WTC11 (cell line): ENCODE measurements around the gene PTGES2. TPM values are rescaled to one million over a fixed set of nuclear protein-coding genes. Genes with fewer than 3 reads are reported as not detected.

ENCODE experiments used
- ATAC-seq: fragments of 200-7000 bp; cut with Tn5 transposase; 2 replicates; pipeline ENCODE4 v1.10.0; 2021; ENCODE audit warnings: mild to moderate bottlenecking, moderate library complexity
- CTCF ChIA-PET: fragments of 300-600 bp; sonication (Branson Sonifier 250); formaldehyde crosslinking; loops from one replicate; lab custom pipeline; 2021; ENCODE audit warnings: antibody characterized with exemption; lab: Charles Lee
- POLR2A ChIA-PET: fragments of 350-600 bp; sonication (Branson Sonifier 250); formaldehyde crosslinking; loops from one replicate; lab custom pipeline; 2021; ENCODE audit warnings: antibody characterized with exemption; lab: Charles Lee
- DNase-seq: peaks from one replicate; pipeline ENCODE4 v3.0.0; 2021; ENCODE audit warnings: low spot score
- H3K27ac Mint-ChIP-seq: 2 replicates; pipeline ENCODE4 v1.8.0; 2021; ENCODE audit warnings: mixed read lengths
- H3K27me3 Mint-ChIP-seq: 2 replicates; pipeline ENCODE4 v1.8.0; 2021; ENCODE audit warnings: low read depth, mild to moderate bottlenecking, moderate library complexity, mixed read lengths
- H3K36me3 Mint-ChIP-seq: 2 replicates; pipeline ENCODE4 v1.8.0; 2021; ENCODE audit warnings: mixed read lengths
- H3K4me1 Mint-ChIP-seq: 2 replicates; pipeline ENCODE4 v1.8.0; 2022; ENCODE audit warnings: mixed read lengths
- H3K4me3 Mint-ChIP-seq: 2 replicates; pipeline ENCODE4 v1.8.0; 2021; ENCODE audit warnings: mild to moderate bottlenecking, moderate library complexity, mixed read lengths
- H3K9me3 Mint-ChIP-seq: 2 replicates; pipeline ENCODE4 v1.8.0; 2021; ENCODE audit warnings: mixed read lengths
- ARID4B ChIP-seq: sonication (generic); formaldehyde crosslinking; IDR thresholded peaks from 2 replicates; pipeline ENCODE4 v1.8.0; 2023; ENCODE audit warnings: missing genetic modification reagents, mild to moderate bottlenecking, borderline replicate concordance
- ATF6 ChIP-seq: sonication (generic); formaldehyde crosslinking; IDR thresholded peaks from 2 replicates; pipeline ENCODE4 v1.8.1; 2023; ENCODE audit warnings: mild to moderate bottlenecking, missing genetic modification reagents
- CREB1 ChIP-seq: sonication (generic); formaldehyde crosslinking; IDR thresholded peaks from 2 replicates; pipeline ENCODE4 v1.8.0; 2023; ENCODE audit warnings: mild to moderate bottlenecking, missing genetic modification reagents
- E2F1 ChIP-seq: sonication (generic); formaldehyde crosslinking; IDR thresholded peaks from 2 replicates; pipeline ENCODE4 v1.8.0; 2022; ENCODE audit warnings: mild to moderate bottlenecking, missing genetic modification reagents
- E2F5 ChIP-seq: sonication (generic); formaldehyde crosslinking; IDR thresholded peaks from 2 replicates; pipeline ENCODE4 v1.8.1; 2022; ENCODE audit warnings: mild to moderate bottlenecking, moderate library complexity, missing genetic modification reagents
- ESRRA ChIP-seq: sonication (generic); formaldehyde crosslinking; IDR thresholded peaks from 2 replicates; pipeline ENCODE4 v1.8.1; 2022; ENCODE audit warnings: mild to moderate bottlenecking, missing genetic modification reagents, borderline replicate concordance
- GABPB1 ChIP-seq: sonication (generic); formaldehyde crosslinking; IDR thresholded peaks from 2 replicates; pipeline ENCODE4 v1.8.1; 2023; ENCODE audit warnings: mild to moderate bottlenecking, missing genetic modification reagents
- GRHL2 ChIP-seq: fragments of 250-450 bp; sonication (Bioruptor Pico); IDR thresholded peaks from 2 replicates; pipeline ENCODE4 v1.8.0; 2022; ENCODE audit warnings: mild to moderate bottlenecking, moderate library complexity; ENCODE audit not compliant: insufficient replicate concordance, severe bottlenecking
- JAZF1 ChIP-seq: fragments of 250-450 bp; sonication (Bioruptor Pico); IDR thresholded peaks from 2 replicates; pipeline ENCODE4 v1.9.0; 2021; ENCODE audit warnings: moderate library complexity, mild to moderate bottlenecking, inconsistent platforms
- MAX ChIP-seq: sonication (generic); formaldehyde crosslinking; IDR thresholded peaks from 2 replicates; pipeline ENCODE4 v1.8.0; 2022; ENCODE audit warnings: mild to moderate bottlenecking, missing genetic modification reagents
- OVOL2 ChIP-seq: fragments of 250-450 bp; sonication (Bioruptor Pico); IDR thresholded peaks from 2 replicates; pipeline ENCODE4 v1.9.0; 2021; ENCODE audit warnings: mild to moderate bottlenecking, borderline replicate concordance
- ZBTB21 ChIP-seq: sonication (generic); formaldehyde crosslinking; IDR thresholded peaks from 2 replicates; pipeline ENCODE4 v1.8.1; 2023; ENCODE audit warnings: mild to moderate bottlenecking, missing genetic modification reagents, borderline replicate concordance
- ZNF138 ChIP-seq: sonication (generic); formaldehyde crosslinking; conservative IDR thresholded peaks from 2 replicates; pipeline ENCODE4 v1.8.1; 2022; ENCODE audit warnings: mild to moderate bottlenecking, moderate library complexity, missing genetic modification reagents
- ZNF317 ChIP-seq: sonication (generic); formaldehyde crosslinking; IDR thresholded peaks from 2 replicates; pipeline ENCODE4 v1.8.1; 2023; ENCODE audit warnings: low read depth, mild to moderate bottlenecking, moderate library complexity, missing genetic modification reagents, borderline replicate concordance
- total RNA-seq: library from RNA; stranded (reverse); gene quantifications from 3 replicates; pipeline ENCODE4 v1.2.3, GENCODE V29; 2021
- TF ChIP-seq, protein P1 (sequence below): sonication (generic); formaldehyde crosslinking; IDR thresholded peaks from 2 replicates; pipeline ENCODE4 v1.8.0; 2022; ENCODE audit warnings: mild to moderate bottlenecking, missing genetic modification reagents
- TF ChIP-seq, protein P2 (sequence below): sonication (generic); formaldehyde crosslinking; IDR thresholded peaks from 2 replicates; pipeline ENCODE4 v1.8.1; 2022; ENCODE audit warnings: low read depth, mild to moderate bottlenecking, moderate library complexity, missing genetic modification reagents, borderline replicate concordance

PTGES2 gene
- total RNA-seq, 1 experiment from 2014 or later = 118 TPM

DNA sequence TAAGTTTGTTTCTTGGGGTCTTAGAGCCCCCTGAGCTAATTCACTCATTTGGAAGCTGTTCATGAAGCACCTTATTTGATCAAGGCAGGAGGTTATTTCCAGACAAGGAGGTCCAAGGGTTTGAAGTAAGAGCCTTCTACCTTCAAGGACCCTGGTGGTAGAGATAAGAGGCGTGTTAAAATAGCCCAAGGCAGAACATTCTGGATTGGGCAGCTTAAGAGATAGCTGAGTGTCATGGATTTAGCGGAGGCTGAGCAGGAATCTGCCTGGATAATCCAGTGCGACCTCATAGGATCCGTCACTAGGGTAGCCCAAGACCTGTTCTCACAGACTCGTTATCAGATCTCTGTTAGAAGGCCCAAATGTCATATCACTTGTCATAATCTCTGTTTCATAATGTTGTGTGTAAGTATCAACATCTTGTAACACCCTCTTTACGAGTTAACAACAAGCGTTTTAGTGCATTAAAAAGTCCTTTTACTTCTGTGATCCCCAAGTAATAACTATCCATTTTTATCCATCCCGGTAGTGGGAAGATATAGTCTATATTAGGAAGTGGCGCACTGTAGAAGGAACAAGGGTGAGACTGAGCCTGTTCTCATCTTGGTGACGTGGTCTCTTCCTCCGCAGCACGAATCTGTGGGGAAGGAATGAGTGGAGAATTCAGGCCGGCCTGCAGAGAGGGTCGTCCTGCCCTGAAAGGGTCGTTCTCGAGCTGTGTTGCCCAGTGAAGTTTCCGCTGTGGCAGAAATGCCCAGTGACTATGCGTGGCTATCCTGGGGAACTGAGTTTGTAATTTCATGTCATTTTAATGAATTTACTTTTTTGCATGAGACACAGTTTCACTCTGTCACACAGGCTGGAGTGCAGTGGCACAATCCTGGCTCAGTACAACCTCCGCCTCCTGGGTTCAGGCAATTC is 30.7 kb downstream of the PTGES2 start (continued):
- TF ChIP-seq ARID4B (no peak), JAZF1 (CRISPR knock-in tag) (no peak), OVOL2 (CRISPR knock-in tag) (no peak), ESRRA (CRISPR knock-in tag) (no peak), CREB1 (CRISPR knock-in tag) (no peak), ZBTB21 (no peak), ATF6 (no peak), E2F5 (no peak)

GRCh38 chr9:128094950-128095544 is 32.5 kb downstream of the PTGES2 start:
- ATAC-seq = no peak
- POLR2A ChIA-PET = interaction anchor here (0.5 to 1.2 kb wide), 2 partner anchors 27 to 1527 kb away, joined by 3 read pairs; no protein-coding TSS in a partner anchor
- peaks cover 50% of the 10 kb centered on the region for H3K4me1 Mint-ChIP-seq

More at GRCh38 chr9:128094950-128095544, 32.5 kb downstream of the PTGES2 start:
- no peak for DNase-seq
- Mint-ChIP-seq H3K36me3 (no peaks in the 10 kb centered on the region), H3K27ac (peak overlapping the region; percentile 90), H3K9me3 (no peaks in the 10 kb centered on the region), H3K27me3 (no peaks in the 10 kb centered on the region), H3K4me3 (no peak overlapping the region)
- TF ChIP-seq GABPB1 (CRISPR knock-in tag) (no peak), ZNF138 (no peak), E2F1 (CRISPR knock-in tag) (no peak), OVOL2 (CRISPR knock-in tag) (no peak), ZNF317 (no peak), GRHL2 (CRISPR knock-in tag) (no peak), MAX (CRISPR knock-in tag) (no peak)
- TF ChIP-seq, protein P1, sequence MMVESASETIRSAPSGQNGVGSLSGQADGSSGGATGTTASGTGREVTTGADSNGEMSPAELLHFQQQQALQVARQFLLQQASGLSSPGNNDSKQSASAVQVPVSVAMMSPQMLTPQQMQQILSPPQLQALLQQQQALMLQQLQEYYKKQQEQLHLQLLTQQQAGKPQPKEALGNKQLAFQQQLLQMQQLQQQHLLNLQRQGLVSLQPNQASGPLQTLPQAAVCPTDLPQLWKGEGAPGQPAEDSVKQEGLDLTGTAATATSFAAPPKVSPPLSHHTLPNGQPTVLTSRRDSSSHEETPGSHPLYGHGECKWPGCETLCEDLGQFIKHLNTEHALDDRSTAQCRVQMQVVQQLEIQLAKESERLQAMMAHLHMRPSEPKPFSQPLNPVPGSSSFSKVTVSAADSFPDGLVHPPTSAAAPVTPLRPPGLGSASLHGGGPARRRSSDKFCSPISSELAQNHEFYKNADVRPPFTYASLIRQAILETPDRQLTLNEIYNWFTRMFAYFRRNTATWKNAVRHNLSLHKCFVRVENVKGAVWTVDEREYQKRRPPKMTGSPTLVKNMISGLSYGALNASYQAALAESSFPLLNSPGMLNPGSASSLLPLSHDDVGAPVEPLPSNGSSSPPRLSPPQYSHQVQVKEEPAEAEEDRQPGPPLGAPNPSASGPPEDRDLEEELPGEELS (CRISPR knock-in tag) = no peak
- TF ChIP-seq, protein P2, sequence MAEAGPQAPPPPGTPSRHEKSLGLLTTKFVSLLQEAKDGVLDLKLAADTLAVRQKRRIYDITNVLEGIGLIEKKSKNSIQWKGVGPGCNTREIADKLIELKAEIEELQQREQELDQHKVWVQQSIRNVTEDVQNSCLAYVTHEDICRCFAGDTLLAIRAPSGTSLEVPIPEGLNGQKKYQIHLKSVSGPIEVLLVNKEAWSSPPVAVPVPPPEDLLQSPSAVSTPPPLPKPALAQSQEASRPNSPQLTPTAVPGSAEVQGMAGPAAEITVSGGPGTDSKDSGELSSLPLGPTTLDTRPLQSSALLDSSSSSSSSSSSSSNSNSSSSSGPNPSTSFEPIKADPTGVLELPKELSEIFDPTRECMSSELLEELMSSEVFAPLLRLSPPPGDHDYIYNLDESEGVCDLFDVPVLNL = no peak
- CTCF ChIA-PET = interaction anchor here (0.8 to 7.2 kb wide), 4 partner anchors 23 to 152 kb away, joined by 3 to 73 read pairs (median 8); no protein-coding TSS in a partner anchor
